BLaER1 treated with 17β-estradiol and CSF1 and Interleukin-3, amounts not matched to agents 10 nM and 100 nM (cell line): Measurements from ENCODE around the gene PLCB1.

ENCODE experiments used
- H3K27ac ChIP-seq, 11 experiments: shearing (Covaris generic); formaldehyde crosslinking; 2 replicates each; pipeline ENCODE4 v1.8.1; 2022
- H3K27me3 ChIP-seq, 11 experiments: shearing (Covaris generic); formaldehyde crosslinking; 2 replicates each; pipeline ENCODE4 v1.8.1; 2022
- H3K36me3 ChIP-seq, 11 experiments: shearing (Covaris generic); formaldehyde crosslinking; 2 replicates each; pipeline ENCODE4 v1.8.1; 2022
- H3K4me1 ChIP-seq, 10 experiments: shearing (Covaris generic); formaldehyde crosslinking; 2 replicates each; pipeline ENCODE4 v1.8.1; 2022
- H3K4me2 ChIP-seq, 11 experiments: shearing (Covaris generic); formaldehyde crosslinking; 2 replicates each; pipeline ENCODE4 v1.8.1; 2022
- H3K4me3 ChIP-seq, 10 experiments: shearing (Covaris generic); formaldehyde crosslinking; 2 replicates each; pipeline ENCODE4 v1.8.1; 2022
- H3K9ac ChIP-seq, 11 experiments: shearing (Covaris generic); formaldehyde crosslinking; 2 replicates each; pipeline ENCODE4 v1.8.1; 2022
- H3K9me3 ChIP-seq, 11 experiments: shearing (Covaris generic); formaldehyde crosslinking; replicated peaks in 1 of 11; 2 replicates each; pipeline ENCODE4 v1.8.1; 2022
- H4K20me1 ChIP-seq, 11 experiments: shearing (Covaris generic); formaldehyde crosslinking; 2 replicates each; pipeline ENCODE4 v1.8.1; 2022
- Cebpa-rat ChIP-seq, 11 experiments: shearing (Covaris generic); IDR thresholded peaks; 2 replicates each; pipeline ENCODE4 v1.8.1; 2022

The PLCB1 gene

GRCh38 chr20:8394308-8394945 lies 262.4 kb downstream of the PLCB1 start:
- peak overlapping the region in 6 of 11 experiments; percentile 3 to 53 (median 36); a peak in 5 of 22 replicates for H3K27ac ChIP-seq
- H3K36me3 ChIP-seq, result peaks cover 0 to 4% (median 0%) of the 10 kb centered on the region in 11 experiments; a peak in 1 of 22 replicates
- no peaks in the 10 kb centered on the region for H3K27me3 ChIP-seq
- H3K4me3 ChIP-seq, result no peak overlapping the region
- TF ChIP-seq Cebpa-rat (IDR thresholded peaks at IDR 0.05), result peak in 1 of 11 experiments; percentile 33; a peak in 1 of 22 replicates
- H3K9ac ChIP-seq, result no peak overlapping the region
- no peaks in the 10 kb centered on the region for H4K20me1 ChIP-seq
- peaks cover 0 to 13% (median 0%) of the 10 kb centered on the region in 11 experiments; a peak in 6 of 22 replicates for H3K9me3 ChIP-seq
- peaks cover 0 to 35% (median 18%) of the 10 kb centered on the region in 10 experiments; a peak in 14 of 20 replicates for H3K4me1 ChIP-seq
- peak overlapping the region in 5 of 11 experiments; percentile 5 to 37 (median 23); a peak in 5 of 22 replicates for H3K4me2 ChIP-seq

- Histone ChIP-seq H3K27me3 (no peaks in the 10 kb centered on the region), H3K4me1 (peaks cover 8 to 40% (median 25%) of the 10 kb centered on the region in 10 experiments; a peak in 19 of 20 replicates), H3K36me3 (peaks cover 0 to 4% (median 0%) of the 10 kb centered on the region in 11 experiments; a peak in 1 of 22 replicates), H3K4me2 (no peak overlapping the region), H3K27ac (no peak overlapping the region), H3K9me3 (peaks cover 0 to 13% (median 0%) of the 10 kb centered on the region in 11 experiments; a peak in 6 of 22 replicates), H3K4me3 (no peak overlapping the region), H3K9ac (no peak overlapping the region), H4K20me1 (no peaks in the 10 kb centered on the region)
- TF ChIP-seq Cebpa-rat (IDR thresholded peaks at IDR 0.05), result no peak
Observed at GRCh38 chr20:8395956-8396355, 263.9 kb downstream of the PLCB1 start.

- Histone ChIP-seq H3K4me2 (peak overlapping the region in 5 of 11 experiments; percentile 24 to 80 (median 64); a peak in 8 of 22 replicates), H3K27me3 (no peaks in the 10 kb centered on the region), H3K4me1 (peaks cover 12 to 50% (median 36%) of the 10 kb centered on the region in 10 experiments), H3K9ac (no peak overlapping the region), H4K20me1 (no peaks in the 10 kb centered on the region), H3K27ac (peak overlapping the region in 6 of 11 experiments; percentile 64 to 73 (median 72); a peak in 11 of 22 replicates), H3K4me3 (no peak overlapping the region), H3K36me3 (peaks cover 0 to 4% (median 0%) of the 10 kb centered on the region in 11 experiments; a peak in 1 of 22 replicates), H3K9me3 (peaks cover 0 to 23% (median 6%) of the 10 kb centered on the region in 11 experiments; a peak in 12 of 22 replicates)
- no peak for TF ChIP-seq Cebpa-rat (IDR thresholded peaks at IDR 0.05)
Observed at GRCh38 chr20:8398263-8399051, 266.4 kb downstream of the PLCB1 start.

- Histone ChIP-seq H3K4me3 (no peak overlapping the region; a peak in 2 of 20 replicates), H3K36me3 (peaks cover 0 to 4% (median 0%) of the 10 kb centered on the region in 11 experiments; a peak in 1 of 22 replicates), H3K9me3 (peaks cover 0 to 32% (median 7%) of the 10 kb centered on the region in 11 experiments; a peak in 12 of 22 replicates), H3K9ac (peak overlapping the region in 4 of 11 experiments; percentile 18 to 57 (median 40); a peak in 4 of 22 replicates), H3K27me3 (no peaks in the 10 kb centered on the region), H3K27ac (peak overlapping the region in 9 of 11 experiments; percentile 6 to 73 (median 68); a peak in 16 of 22 replicates), H4K20me1 (no peaks in the 10 kb centered on the region), H3K4me2 (peak overlapping the region; percentile 52 to 80 (median 63); a peak in 21 of 22 replicates), H3K4me1 (peaks cover 13 to 55% (median 35%) of the 10 kb centered on the region in 10 experiments)
- peak in 2 of 11 experiments; percentile 37 to 66; a peak in 3 of 22 replicates for TF ChIP-seq Cebpa-rat (IDR thresholded peaks at IDR 0.05)
Observed at GRCh38 chr20:8399947-8400346, 267.9 kb downstream of the PLCB1 start.

- Histone ChIP-seq H3K9me3 (peaks cover 0 to 32% (median 7%) of the 10 kb centered on the region in 11 experiments; a peak in 12 of 22 replicates), H3K4me1 (peaks cover 16 to 60% (median 39%) of the 10 kb centered on the region in 10 experiments), H4K20me1 (no peaks in the 10 kb centered on the region), H3K9ac (peak overlapping the region in 4 of 11 experiments; percentile 18 to 57 (median 40); a peak in 4 of 22 replicates), H3K36me3 (peaks cover 0 to 4% (median 0%) of the 10 kb centered on the region in 11 experiments; a peak in 1 of 22 replicates), H3K27ac (peak overlapping the region in 9 of 11 experiments; percentile 6 to 73 (median 68); a peak in 16 of 22 replicates), H3K4me2 (peak overlapping the region; percentile 52 to 80 (median 63); a peak in 21 of 22 replicates), H3K27me3 (no peaks in the 10 kb centered on the region), H3K4me3 (no peak overlapping the region; a peak in 2 of 20 replicates)
- no peak for TF ChIP-seq Cebpa-rat (IDR thresholded peaks at IDR 0.05)
Observed at GRCh38 chr20:8400486-8400885, 268.4 kb downstream of the PLCB1 start.

- Histone ChIP-seq H3K27me3 (no peaks in the 10 kb centered on the region), H3K9me3 (peaks cover 4 to 41% (median 15%) of the 10 kb centered on the region in 11 experiments; a peak in 20 of 22 replicates), H3K4me3 (no peak overlapping the region), H3K4me1 (peaks cover 16 to 54% (median 39%) of the 10 kb centered on the region in 10 experiments), H4K20me1 (no peaks in the 10 kb centered on the region), H3K27ac (peak overlapping the region in 8 of 11 experiments; percentile 5 to 73 (median 70); a peak in 13 of 22 replicates), H3K36me3 (peaks cover 0 to 7% (median 0%) of the 10 kb centered on the region in 11 experiments; a peak in 1 of 22 replicates), H3K4me2 (peak overlapping the region in 9 of 11 experiments; percentile 3 to 80 (median 50); a peak in 13 of 22 replicates), H3K9ac (no peak overlapping the region)
- TF ChIP-seq Cebpa-rat (IDR thresholded peaks at IDR 0.05), result no peak
Observed at GRCh38 chr20:8401556-8401955, 269.5 kb downstream of the PLCB1 start.

- no peak for TF ChIP-seq Cebpa-rat (IDR thresholded peaks at IDR 0.05)
- H3K4me1 ChIP-seq, result peaks cover 16 to 54% (median 39%) of the 10 kb centered on the region in 10 experiments
Observed at GRCh38 chr20:8402798-8403197, 270.7 kb downstream of the PLCB1 start.

More at GRCh38 chr20:8402798-8403197, 270.7 kb downstream of the PLCB1 start:
- Histone ChIP-seq H3K36me3 (peaks cover 0 to 12% (median 5%) of the 10 kb centered on the region in 11 experiments; a peak in 6 of 22 replicates), H3K27ac (peak overlapping the region in 1 of 11 experiments; percentile 31; a peak in 1 of 22 replicates), H3K4me2 (peak overlapping the region in 1 of 11 experiments; percentile 4; a peak in 1 of 22 replicates), H3K4me3 (no peak overlapping the region), H3K9me3 (peaks cover 16 to 48% (median 28%) of the 10 kb centered on the region in 11 experiments), H3K27me3 (no peaks in the 10 kb centered on the region), H3K9ac (no peak overlapping the region), H4K20me1 (no peaks in the 10 kb centered on the region)
